GM12892 (cell line): ENCODE data around the gene SNPH.

Experiments
- POLR2A ChIP-seq: IDR thresholded peaks from 2 replicates; pipeline ENCODE4 v1.6.1; 2011; ENCODE audit warnings: low read depth, low read length, control low read depth
- POLR2AphosphoS5 ChIP-seq: IDR thresholded peaks from 2 replicates; pipeline ENCODE4 v1.6.1; 2011; ENCODE audit warnings: low read depth, low read length, control low read depth
- TAF1 ChIP-seq: IDR thresholded peaks from 2 replicates; pipeline ENCODE4 v1.6.1; 2011; ENCODE audit warnings: low read depth, mild to moderate bottlenecking, control low read depth, low read length, borderline replicate concordance

- TF ChIP-seq POLR2AphosphoS5: no peak
- TF ChIP-seq POLR2A: no peak
- no peak for TF ChIP-seq TAF1
Observed at GRCh38 chr20:1313236-1313964, 47.3 kb downstream of the SNPH start.
